GM20000 (cell line): ENCODE measurements around the gene UTP4.

ENCODE experiments used
- DNase-seq: peaks from one replicate; pipeline ENCODE4 v3.0.0; 2012; ENCODE audit warnings: low spot score
- TF ChIP-seq, protein P1 (sequence below): IDR thresholded peaks from 2 replicates; pipeline ENCODE4 v1.5.1; 2012; ENCODE audit warnings: mild to moderate bottlenecking, control low read depth; ENCODE audit errors: extremely low read depth, missing control alignments

The UTP4 gene

DNA sequence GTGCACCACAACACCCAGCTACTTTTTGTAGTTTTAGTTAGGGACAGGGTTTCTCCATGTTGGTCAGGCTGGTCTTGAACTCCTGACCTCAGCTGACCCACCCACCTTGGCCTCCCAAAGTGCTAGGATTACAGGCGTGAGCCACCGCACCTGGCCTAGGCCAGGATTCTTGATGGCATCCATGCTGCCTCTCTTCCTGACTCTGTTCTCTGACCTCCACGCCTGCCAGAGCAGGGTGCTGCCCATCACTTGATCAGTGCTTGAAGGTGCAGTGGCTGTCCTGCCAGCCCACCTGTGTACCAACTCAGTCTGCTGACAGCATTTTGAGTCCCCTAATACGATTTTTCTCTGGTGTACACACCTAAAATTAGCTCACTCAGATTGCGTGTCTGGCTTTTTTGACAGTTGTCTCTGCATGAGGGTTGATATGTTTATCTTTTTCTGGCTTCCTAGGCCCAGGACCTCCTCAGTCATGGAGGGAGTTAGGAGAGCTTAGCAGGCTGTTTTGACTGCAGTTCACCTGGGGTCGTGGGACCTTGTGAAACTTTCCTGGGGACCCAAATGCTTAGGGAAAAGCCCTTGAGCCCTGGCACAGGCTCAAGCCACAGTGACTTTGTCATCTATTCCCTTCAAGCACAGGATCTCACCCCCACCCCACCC, 21.1 kb upstream of the UTP4 start:
- DNase-seq: no peak
- TF ChIP-seq, protein P1, sequence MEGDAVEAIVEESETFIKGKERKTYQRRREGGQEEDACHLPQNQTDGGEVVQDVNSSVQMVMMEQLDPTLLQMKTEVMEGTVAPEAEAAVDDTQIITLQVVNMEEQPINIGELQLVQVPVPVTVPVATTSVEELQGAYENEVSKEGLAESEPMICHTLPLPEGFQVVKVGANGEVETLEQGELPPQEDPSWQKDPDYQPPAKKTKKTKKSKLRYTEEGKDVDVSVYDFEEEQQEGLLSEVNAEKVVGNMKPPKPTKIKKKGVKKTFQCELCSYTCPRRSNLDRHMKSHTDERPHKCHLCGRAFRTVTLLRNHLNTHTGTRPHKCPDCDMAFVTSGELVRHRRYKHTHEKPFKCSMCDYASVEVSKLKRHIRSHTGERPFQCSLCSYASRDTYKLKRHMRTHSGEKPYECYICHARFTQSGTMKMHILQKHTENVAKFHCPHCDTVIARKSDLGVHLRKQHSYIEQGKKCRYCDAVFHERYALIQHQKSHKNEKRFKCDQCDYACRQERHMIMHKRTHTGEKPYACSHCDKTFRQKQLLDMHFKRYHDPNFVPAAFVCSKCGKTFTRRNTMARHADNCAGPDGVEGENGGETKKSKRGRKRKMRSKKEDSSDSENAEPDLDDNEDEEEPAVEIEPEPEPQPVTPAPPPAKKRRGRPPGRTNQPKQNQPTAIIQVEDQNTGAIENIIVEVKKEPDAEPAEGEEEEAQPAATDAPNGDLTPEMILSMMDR: no peak

DNA sequence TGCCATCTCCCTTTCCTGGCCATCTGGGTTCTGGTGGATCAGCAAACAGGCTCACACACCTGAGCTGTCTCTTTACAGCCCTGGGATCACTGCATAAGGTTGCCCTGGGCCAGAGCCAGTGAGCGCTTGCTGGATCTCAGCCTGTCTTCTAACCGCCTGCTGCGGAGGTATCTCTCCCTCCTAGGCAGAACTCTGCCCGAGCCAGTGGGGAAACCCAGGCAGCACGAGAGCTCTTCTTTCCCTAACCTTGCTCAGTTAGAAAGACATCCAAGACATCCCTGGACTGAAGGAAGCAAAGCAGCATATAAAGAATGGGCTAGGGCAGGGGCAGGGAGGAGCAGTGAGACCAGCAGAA, 20.6 kb upstream of the UTP4 start:
- no peak for DNase-seq
- TF ChIP-seq, protein P1: no peak

DNA sequence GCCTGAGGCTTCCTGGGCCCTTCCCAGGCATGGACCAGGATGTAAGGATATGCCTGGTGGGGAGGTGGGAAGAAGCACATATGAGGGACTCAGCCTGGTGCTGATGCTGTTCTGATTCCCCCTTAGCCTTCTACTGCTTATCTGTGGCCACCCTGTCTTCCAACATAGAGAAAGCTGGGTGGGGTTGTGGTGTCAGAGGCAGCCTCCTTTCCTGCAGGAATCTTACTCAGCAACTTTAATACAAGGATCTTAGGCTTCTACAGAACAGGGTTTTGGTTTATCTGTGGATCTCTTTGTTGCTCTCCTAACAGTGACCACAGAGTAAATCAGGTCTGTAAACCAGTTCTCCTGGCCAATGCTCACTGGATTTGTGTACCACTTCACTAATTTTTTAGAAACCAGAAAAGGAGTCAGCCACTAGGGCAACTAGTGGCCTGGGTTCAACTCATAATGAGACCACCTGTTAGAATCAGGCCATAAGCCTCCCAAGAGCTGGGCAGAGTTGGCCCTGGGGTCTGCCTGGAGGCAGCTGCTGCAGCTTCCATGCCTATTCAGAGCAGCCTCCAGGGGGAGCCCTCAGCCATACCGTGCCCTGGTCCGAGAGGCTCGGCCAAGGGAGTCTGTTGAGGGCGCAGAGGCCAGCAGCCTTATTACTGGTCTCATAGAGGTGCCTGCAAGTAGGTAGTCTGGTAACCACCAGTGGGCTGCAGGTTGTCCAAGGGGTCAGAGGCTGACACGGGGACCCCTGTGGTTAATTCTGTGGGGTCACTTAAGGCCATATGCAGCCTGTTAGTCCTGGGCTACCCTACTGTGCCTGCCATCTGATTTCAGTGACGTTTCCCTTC, 19.9 kb upstream of the UTP4 start:
- peak; percentile 81 for DNase-seq
- TF ChIP-seq, protein P1: peak; percentile 79

DNA sequence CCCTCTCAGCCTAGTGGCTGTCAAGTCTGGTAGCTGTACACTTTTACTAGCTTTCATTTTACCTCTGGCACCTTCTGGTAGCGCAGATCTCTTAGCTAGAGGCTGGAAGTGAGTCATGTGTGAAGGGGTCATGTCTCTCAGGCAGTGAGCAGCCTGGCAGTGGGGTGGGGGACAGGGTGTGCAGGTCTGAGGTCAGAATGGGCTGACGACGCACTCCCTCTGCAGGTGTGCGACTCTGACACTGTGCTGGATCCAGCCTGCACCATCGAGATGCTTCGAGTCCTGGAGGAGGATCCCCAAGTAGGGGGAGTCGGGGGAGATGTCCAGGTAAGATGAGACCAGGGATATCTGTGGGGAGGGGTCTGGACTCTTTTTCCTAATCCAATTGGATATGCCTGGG, 19.2 kb upstream of the UTP4 start:
- TF ChIP-seq, protein P1: no peak
- no peak for DNase-seq

DNA sequence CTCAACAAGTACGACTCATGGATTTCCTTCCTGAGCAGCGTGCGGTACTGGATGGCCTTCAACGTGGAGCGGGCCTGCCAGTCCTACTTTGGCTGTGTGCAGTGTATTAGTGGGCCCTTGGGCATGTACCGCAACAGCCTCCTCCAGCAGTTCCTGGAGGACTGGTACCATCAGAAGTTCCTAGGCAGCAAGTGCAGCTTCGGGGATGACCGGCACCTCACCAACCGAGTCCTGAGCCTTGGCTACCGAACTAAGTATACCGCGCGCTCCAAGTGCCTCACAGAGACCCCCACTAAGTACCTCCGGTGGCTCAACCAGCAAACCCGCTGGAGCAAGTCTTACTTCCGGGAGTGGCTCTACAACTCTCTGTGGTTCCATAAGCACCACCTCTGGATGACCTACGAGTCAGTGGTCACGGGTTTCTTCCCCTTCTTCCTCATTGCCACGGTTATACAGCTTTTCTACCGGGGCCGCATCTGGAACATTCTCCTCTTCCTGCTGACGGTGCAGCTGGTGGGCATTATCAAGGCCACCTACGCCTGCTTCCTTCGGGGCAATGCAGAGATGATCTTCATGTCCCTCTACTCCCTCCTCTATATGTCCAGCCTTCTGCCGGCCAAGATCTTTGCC, 18.0 kb upstream of the UTP4 start:
- TF ChIP-seq, protein P1: no peak
- no peak for DNase-seq

DNA sequence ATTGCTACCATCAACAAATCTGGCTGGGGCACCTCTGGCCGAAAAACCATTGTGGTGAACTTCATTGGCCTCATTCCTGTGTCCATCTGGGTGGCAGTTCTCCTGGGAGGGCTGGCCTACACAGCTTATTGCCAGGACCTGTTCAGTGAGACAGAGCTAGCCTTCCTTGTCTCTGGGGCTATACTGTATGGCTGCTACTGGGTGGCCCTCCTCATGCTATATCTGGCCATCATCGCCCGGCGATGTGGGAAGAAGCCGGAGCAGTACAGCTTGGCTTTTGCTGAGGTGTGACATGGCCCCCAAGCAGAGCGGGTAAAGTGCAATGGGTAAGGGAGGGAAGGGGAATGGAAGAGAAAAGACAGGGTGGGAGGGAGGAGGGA, 17.5 kb upstream of the UTP4 start:
- TF ChIP-seq, protein P1: no peak

DNA sequence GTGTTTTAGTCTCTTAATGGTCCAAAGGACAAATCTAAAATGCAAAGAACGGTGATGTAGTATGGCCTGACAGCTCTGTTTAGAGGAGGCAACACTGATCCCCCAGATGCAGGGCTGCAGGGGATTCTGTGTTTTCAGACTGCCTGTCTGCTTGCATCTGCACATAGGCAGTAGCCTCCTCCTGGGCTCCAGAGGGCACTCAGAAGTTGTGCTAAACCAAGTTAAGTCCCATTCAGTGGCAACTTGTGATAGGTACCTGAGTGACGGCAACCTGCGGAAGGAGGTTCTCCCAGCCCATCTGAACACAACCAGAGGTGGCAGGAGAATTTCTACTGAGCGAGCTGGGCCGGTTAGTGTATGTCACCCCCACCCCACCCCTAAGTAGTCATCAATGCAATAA, 17.1 kb upstream of the UTP4 start:
- no peak for DNase-seq
- TF ChIP-seq, protein P1: no peak

More for the DNA sequence above, 17.5 kb upstream of the UTP4 start:
- DNase-seq: no peak
